Measurements from ENCODE around the gene TLK1.

DNA sequence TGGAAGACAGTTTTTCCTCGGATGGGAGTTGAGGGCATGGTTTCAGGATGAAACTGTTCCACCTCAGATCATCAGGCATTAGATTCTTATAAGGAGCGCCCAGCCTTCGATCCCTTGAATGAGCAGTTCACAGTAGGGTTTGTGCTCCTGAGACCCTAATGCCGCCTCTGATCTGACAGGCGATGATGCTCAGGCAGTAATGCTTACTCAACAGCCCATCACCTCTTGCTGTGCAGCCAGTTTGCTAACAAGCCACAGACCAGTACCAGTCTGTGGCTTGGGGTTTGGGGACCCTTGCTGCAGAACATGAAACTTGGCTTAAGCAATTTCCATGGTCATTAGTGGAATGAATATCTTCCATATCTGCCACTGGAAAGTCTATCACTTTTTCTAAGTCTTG, 175.3 kb downstream of the TLK1 start:
- TF ChIP-seq POLR2A (IDR thresholded peaks at IDR 0.05) (no peak), CTCF (IDR thresholded peaks at IDR 0.05) (no peak)

Data from right lobe of liver (tissue), 4 donors.